KOPT-K1 (cell line): Measurements from ENCODE around the gene RBFOX1.

Experiments
- H3K27ac ChIP-seq: fragments of 200-600 bp; sonication (generic); 2 replicates; pipeline ENCODE4 v1.5.1; 2016; ENCODE audit warnings: antibody characterized with exemption, mild to moderate bottlenecking, low read depth, low read length; ENCODE audit not compliant: poor library complexity, severe bottlenecking
- H3K36me3 ChIP-seq: fragments of 200-600 bp; sonication (generic); 2 replicates; pipeline ENCODE4 v1.5.1; 2017; ENCODE audit warnings: antibody characterized with exemption, mild to moderate bottlenecking, low read length, moderate library complexity; ENCODE audit not compliant: insufficient read depth
- H3K9me3 ChIP-seq: fragments of 200-600 bp; sonication (generic); 2 replicates; pipeline ENCODE4 v1.5.1; 2017; ENCODE audit warnings: antibody characterized with exemption, low read length, mild to moderate bottlenecking; ENCODE audit not compliant: insufficient read depth, poor library complexity, severe bottlenecking

Gene RBFOX1

GRCh38 chr16:7675628-7676027 lies 343.0 kb downstream of the RBFOX1 start:
- Histone ChIP-seq H3K27ac (no peak overlapping the region), H3K9me3 (no peaks in the 10 kb centered on the region), H3K36me3 (no peaks in the 10 kb centered on the region)

- Histone ChIP-seq H3K9me3 (no peaks in the 10 kb centered on the region), H3K36me3 (no peaks in the 10 kb centered on the region), H3K27ac (no peak overlapping the region)
Measured at GRCh38 chr16:7680296-7680695, 347.7 kb downstream of the RBFOX1 start.

DNA sequence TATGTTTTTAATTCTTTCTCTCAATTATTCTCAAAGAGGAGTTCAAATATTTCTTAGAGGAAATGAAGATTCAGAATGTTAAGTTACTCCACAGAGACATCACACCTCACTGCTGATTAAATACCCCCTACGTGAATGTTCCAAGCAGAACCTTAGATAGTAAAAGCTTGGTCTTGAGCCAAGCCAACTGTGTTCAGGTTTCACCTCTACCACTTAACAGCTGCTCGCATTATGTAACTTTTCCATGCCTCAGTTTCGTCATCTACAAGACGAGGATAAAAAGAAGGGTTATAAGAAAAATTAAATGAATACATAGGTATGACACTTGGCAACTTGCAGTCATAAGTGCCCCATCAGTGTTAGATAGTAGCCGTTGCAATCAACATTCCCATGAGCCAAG lies 356.2 kb downstream of the RBFOX1 start:
- Histone ChIP-seq H3K9me3 (no peaks in the 10 kb centered on the region), H3K36me3 (no peaks in the 10 kb centered on the region), H3K27ac (no peak overlapping the region)

DNA sequence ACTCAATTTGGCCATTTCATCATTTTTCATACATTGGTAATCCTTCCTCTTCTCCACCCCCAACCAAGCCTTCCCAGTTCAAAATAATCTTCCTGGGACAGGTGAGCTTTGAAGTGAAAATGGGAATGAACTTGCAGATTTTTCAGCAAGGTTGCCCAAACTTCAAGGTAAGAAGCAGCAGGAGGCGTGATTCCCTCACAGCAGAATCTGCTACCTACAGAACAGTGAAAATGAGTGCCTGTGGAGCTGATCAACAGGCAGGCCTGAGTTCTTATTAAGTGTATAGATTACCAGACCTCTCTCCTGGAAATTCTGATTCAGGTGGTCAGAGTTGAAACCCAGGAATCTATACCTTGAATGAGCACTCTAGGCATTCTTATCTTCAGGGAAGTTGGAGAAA lies 356.6 kb downstream of the RBFOX1 start:
- no peaks in the 10 kb centered on the region for H3K36me3 ChIP-seq
- H3K27ac ChIP-seq, result no peak overlapping the region
- no peaks in the 10 kb centered on the region for H3K9me3 ChIP-seq

- Histone ChIP-seq H3K27ac (no peak overlapping the region), H3K36me3 (no peaks in the 10 kb centered on the region), H3K9me3 (no peaks in the 10 kb centered on the region)
Measured at GRCh38 chr16:7691533-7691932, 358.9 kb downstream of the RBFOX1 start.

DNA sequence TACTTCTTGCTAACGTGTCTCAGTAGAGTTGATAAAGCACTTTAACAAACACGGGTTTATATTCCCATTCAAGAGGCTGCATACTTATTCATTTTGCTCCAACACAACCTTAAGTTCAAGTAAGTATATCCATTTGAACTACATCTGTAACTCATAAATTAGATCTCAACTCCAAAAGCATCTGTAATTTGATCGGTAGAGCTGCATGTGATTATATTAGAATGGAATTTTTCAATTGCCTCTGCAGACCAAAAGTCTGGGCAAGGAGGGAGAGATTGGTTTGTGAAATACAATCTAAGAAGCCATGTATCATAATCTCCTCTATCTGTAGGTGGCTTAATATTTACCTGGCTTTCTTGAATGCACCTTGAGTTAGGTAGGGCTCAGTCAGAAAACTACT lies 371.0 kb downstream of the RBFOX1 start:
- Histone ChIP-seq H3K27ac (no peak overlapping the region), H3K9me3 (no peaks in the 10 kb centered on the region), H3K36me3 (no peaks in the 10 kb centered on the region)

- Histone ChIP-seq H3K9me3 (no peaks in the 10 kb centered on the region), H3K27ac (no peak overlapping the region), H3K36me3 (no peaks in the 10 kb centered on the region)
Measured at GRCh38 chr16:7705885-7706284, 373.2 kb downstream of the RBFOX1 start.

- H3K36me3 ChIP-seq, result no peaks in the 10 kb centered on the region
- H3K27ac ChIP-seq, result no peak overlapping the region
- H3K9me3 ChIP-seq, result no peaks in the 10 kb centered on the region
Measured at GRCh38 chr16:7709186-7709585, 376.5 kb downstream of the RBFOX1 start.

DNA sequence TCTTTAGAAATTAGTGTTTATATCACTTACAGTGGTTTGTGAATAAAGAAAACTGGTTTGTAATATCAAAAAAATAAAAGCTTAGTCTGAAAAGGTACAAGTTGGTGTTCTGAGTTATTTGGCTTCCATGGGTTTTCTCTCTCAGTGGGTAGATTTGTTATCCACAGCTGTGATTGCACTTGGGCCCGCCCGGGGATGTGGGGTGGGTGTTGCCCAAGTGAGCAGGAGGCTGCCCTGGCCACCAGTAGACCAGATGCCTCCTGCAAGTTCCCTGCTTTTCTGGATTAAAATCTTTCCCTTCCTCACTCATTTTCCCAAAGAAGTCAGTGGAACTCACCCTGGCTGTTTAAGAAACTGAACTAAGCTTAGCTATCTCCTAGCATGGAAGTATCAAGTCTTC lies 380.6 kb downstream of the RBFOX1 start:
- Histone ChIP-seq H3K27ac (no peak overlapping the region), H3K9me3 (no peaks in the 10 kb centered on the region), H3K36me3 (no peaks in the 10 kb centered on the region)

- no peaks in the 10 kb centered on the region for H3K36me3 ChIP-seq
- H3K27ac ChIP-seq, result no peak overlapping the region
- no peaks in the 10 kb centered on the region for H3K9me3 ChIP-seq
Measured at GRCh38 chr16:7714775-7715174, 382.1 kb downstream of the RBFOX1 start.

- no peak overlapping the region for H3K27ac ChIP-seq
- no peaks in the 10 kb centered on the region for H3K36me3 ChIP-seq
- H3K9me3 ChIP-seq, result no peaks in the 10 kb centered on the region
Measured at GRCh38 chr16:7716660-7717550, 384.3 kb downstream of the RBFOX1 start.

- Histone ChIP-seq H3K36me3 (no peaks in the 10 kb centered on the region), H3K27ac (no peak overlapping the region), H3K9me3 (no peaks in the 10 kb centered on the region)
Measured at GRCh38 chr16:7722761-7723160, 390.1 kb downstream of the RBFOX1 start.

DNA sequence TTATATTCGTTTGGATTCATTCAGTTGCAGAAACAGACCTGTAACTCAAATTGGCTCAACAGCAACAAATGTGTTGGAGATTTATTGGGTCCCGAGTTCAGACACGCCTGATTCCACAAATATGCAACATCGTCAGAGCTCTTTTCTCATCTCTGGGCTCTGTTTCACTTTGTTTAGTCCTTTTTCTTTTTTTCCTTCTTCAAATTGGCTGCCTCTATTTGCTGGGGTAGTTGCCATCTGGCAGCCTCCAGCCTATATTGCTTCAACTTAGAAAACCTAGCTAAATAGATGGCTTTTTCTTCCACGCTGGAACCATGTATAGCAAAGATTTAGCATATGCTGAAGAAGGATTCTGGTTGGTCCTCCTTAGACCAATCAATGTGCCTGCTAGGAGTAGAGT lies 398.5 kb downstream of the RBFOX1 start:
- Histone ChIP-seq H3K27ac (no peak overlapping the region), H3K9me3 (no peaks in the 10 kb centered on the region), H3K36me3 (no peaks in the 10 kb centered on the region)

- Histone ChIP-seq H3K9me3 (no peaks in the 10 kb centered on the region), H3K27ac (no peak overlapping the region), H3K36me3 (no peaks in the 10 kb centered on the region)
Measured at GRCh38 chr16:7736138-7736665, 403.6 kb downstream of the RBFOX1 start.

GRCh38 chr16:7742626-7743025 lies 410.0 kb downstream of the RBFOX1 start:
- Histone ChIP-seq H3K36me3 (no peaks in the 10 kb centered on the region), H3K27ac (no peak overlapping the region), H3K9me3 (no peaks in the 10 kb centered on the region)
